GM23338 (cell line): ENCODE results near the gene KCNT1. TPM values are rescaled to one million over a fixed set of nuclear protein-coding genes. Genes with fewer than 3 reads are reported as not detected.

Experiments used
- ATAC-seq: fragments of 200-7000 bp; cut with Tn5 transposase; 3 replicates; pipeline ENCODE4 v1.9.1; 2020
- DNase-seq: peaks from one replicate; pipeline ENCODE4 v3.0.0-alpha.2; 2015; ENCODE audit warnings: low spot score
- H2AFZ ChIP-seq: fragments of 200-600 bp; sonication (generic); 2 replicates; pipeline ENCODE4 v1.8.0; 2016; ENCODE audit warnings: antibody characterized with exemption, mild to moderate bottlenecking, moderate library complexity
- H3F3A ChIP-seq: fragments of 200-600 bp; sonication (generic); replicated peaks from 2 replicates; pipeline ENCODE4 v1.8.0; 2017; ENCODE audit warnings: antibody characterized with exemption, mixed run types, low read depth
- H3K27ac ChIP-seq: fragments of 200-600 bp; sonication (generic); 2 replicates; pipeline ENCODE4 v1.6.1; 2016; ENCODE audit warnings: low read depth
- H3K27me3 ChIP-seq: fragments of 200-600 bp; sonication (generic); 2 replicates; pipeline ENCODE4 v1.8.0; 2016; ENCODE audit warnings: mild to moderate bottlenecking, mixed run types, moderate library complexity; ENCODE audit not compliant: insufficient read depth
- H3K36me3 ChIP-seq: fragments of 200-600 bp; sonication (generic); 2 replicates; pipeline ENCODE4 v1.8.0; 2016; ENCODE audit warnings: mild to moderate bottlenecking; ENCODE audit not compliant: insufficient read depth
- H3K4me1 ChIP-seq: fragments of 200-600 bp; sonication (generic); 2 replicates; pipeline ENCODE4 v1.8.0; 2016; ENCODE audit warnings: mild to moderate bottlenecking, moderate library complexity; ENCODE audit not compliant: insufficient read depth
- H3K4me2 ChIP-seq: fragments of 200-600 bp; sonication (generic); 2 replicates; pipeline ENCODE4 v1.7.1; 2017; ENCODE audit warnings: mixed run types
- H3K4me3 ChIP-seq: fragments of 200-600 bp; sonication (generic); 2 replicates; pipeline ENCODE4 v1.6.1; 2016; ENCODE audit warnings: mixed run types
- H3K79me2 ChIP-seq: fragments of 200-600 bp; sonication (generic); replicated peaks from 2 replicates; pipeline ENCODE4 v1.8.0; 2017; ENCODE audit warnings: mild to moderate bottlenecking; ENCODE audit not compliant: insufficient read depth
- H3K9me2 ChIP-seq: fragments of 200-600 bp; sonication (generic); 2 replicates; pipeline ENCODE4 v1.8.0; 2017; ENCODE audit not compliant: insufficient read depth
- H4K20me1 ChIP-seq: fragments of 200-600 bp; sonication (generic); replicated peaks from 2 replicates; pipeline ENCODE4 v1.8.0; 2017; ENCODE audit warnings: mild to moderate bottlenecking; ENCODE audit not compliant: insufficient read depth
- H3K27ac Mint-ChIP-seq: 2 replicates; pipeline ENCODE4 v1.8.0; 2020; ENCODE audit warnings: inconsistent platforms, mild to moderate bottlenecking, moderate library complexity, mixed read lengths
- H3K27me3 Mint-ChIP-seq: 3 replicates; pipeline ENCODE4 v1.8.0; 2022; ENCODE audit warnings: low read depth, mild to moderate bottlenecking, moderate library complexity, mixed read lengths, inconsistent platforms; ENCODE audit not compliant: insufficient read depth, poor library complexity
- H3K36me3 Mint-ChIP-seq: 3 replicates; pipeline ENCODE4 v1.8.0; 2021; ENCODE audit warnings: low read depth, mild to moderate bottlenecking, inconsistent platforms, moderate library complexity, mixed read lengths
- H3K4me1 Mint-ChIP-seq: 3 replicates; pipeline ENCODE4 v1.8.0; 2020; ENCODE audit warnings: mild to moderate bottlenecking, inconsistent platforms, mixed read lengths
- H3K4me3 Mint-ChIP-seq: 3 replicates; pipeline ENCODE4 v1.8.0; 2021; ENCODE audit warnings: moderate library complexity, mild to moderate bottlenecking, inconsistent platforms, mixed read lengths
- H3K9me3 Mint-ChIP-seq: 3 replicates; pipeline ENCODE4 v1.8.0; 2020; ENCODE audit warnings: moderate library complexity, mild to moderate bottlenecking, inconsistent platforms, mixed read lengths
- CREB1 ChIP-seq: fragments of 250-450 bp; sonication (Bioruptor Pico); IDR thresholded peaks from 2 replicates; pipeline ENCODE4 v1.5.0; 2020; ENCODE audit warnings: low read depth, mild to moderate bottlenecking, moderate library complexity
- EZH2 ChIP-seq: fragments of 200-600 bp; sonication (generic); IDR thresholded peaks from one replicate; pipeline ENCODE4 v1.8.0; 2017; ENCODE audit warnings: antibody characterized with exemption, mild to moderate bottlenecking, low read depth; ENCODE audit not compliant: unreplicated experiment
- EZH2phosphoT487 ChIP-seq: fragments of 200-600 bp; sonication (generic); IDR thresholded peaks from one replicate; pipeline ENCODE4 v1.8.1; 2018; ENCODE audit warnings: antibody characterized with exemption; ENCODE audit not compliant: unreplicated experiment
- JUNB ChIP-seq: IDR thresholded peaks from one replicate; pipeline ENCODE4 v1.6.1; 2016; ENCODE audit warnings: antibody characterized with exemption; ENCODE audit not compliant: unreplicated experiment
- NANOG ChIP-seq: IDR thresholded peaks from 2 replicates; pipeline ENCODE4 v1.6.1; 2016; ENCODE audit warnings: antibody characterized with exemption, borderline replicate concordance
- POLR2AphosphoS5 ChIP-seq: IDR thresholded peaks from 2 replicates; pipeline ENCODE4 v1.6.1; 2016; ENCODE audit warnings: antibody characterized with exemption, low read depth
- STAT1 ChIP-seq: IDR thresholded peaks from one replicate; pipeline ENCODE4 v1.6.1; 2016; ENCODE audit warnings: antibody characterized with exemption; ENCODE audit not compliant: unreplicated experiment
- ZNF114 ChIP-seq: fragments of 250-450 bp; sonication (Bioruptor Pico); IDR thresholded peaks from 2 replicates; pipeline ENCODE4 v1.5.0; 2020; ENCODE audit warnings: mild to moderate bottlenecking, moderate library complexity
- ZNF331 ChIP-seq: fragments of 250-450 bp; sonication (Bioruptor Pico); IDR thresholded peaks from 2 replicates; pipeline ENCODE4 v1.5.0; 2020; ENCODE audit warnings: low read depth, mild to moderate bottlenecking, moderate library complexity
- polyA plus RNA-seq: library from polyadenylated mRNA; unstranded; fragments of >200 nt; fragmentation: Nextera tagmentation; extraction: Ambion mirVana; gene quantifications from 2 replicates; pipeline ENCODE4 v1.2.1, GENCODE V29; 2016
- total RNA-seq: library from RNA; depleted of rRNA; stranded (reverse); fragments of >200 nt; shearing (Covaris generic); gene quantifications from 2 replicates; pipeline ENCODE4 v1.2.3, GENCODE V29; 2014
- TF ChIP-seq, protein P1 (sequence below): IDR thresholded peaks from 2 replicates; pipeline ENCODE4 v1.6.1; 2016; ENCODE audit warnings: antibody characterized with exemption
- TF ChIP-seq, protein P2 (sequence below): IDR thresholded peaks from one replicate; pipeline ENCODE4 v1.6.1; 2018; ENCODE audit warnings: antibody characterized with exemption; ENCODE audit not compliant: unreplicated experiment
- TF ChIP-seq, protein P3 (sequence below): fragments of 250-450 bp; sonication (Bioruptor Pico); IDR thresholded peaks from 2 replicates; pipeline ENCODE4 v1.5.0; 2020; ENCODE audit warnings: mild to moderate bottlenecking, moderate library complexity
- TF ChIP-seq, protein P4 (sequence below), 2 experiments: fragments of 200-600 bp in 1 of 2; sonication (generic) in 1 of 2; conservative IDR thresholded peaks; 2 replicates each; pipeline versions ENCODE4 v1.5.1 to v1.6.1; 2016 to 2017; ENCODE audit warnings: antibody characterized with exemption in 2 of 2, low read depth in 2 of 2, mild to moderate bottlenecking in 2 of 2, moderate library complexity in 1 of 2

The KCNT1 gene
- total and polyA plus RNA-seq, 2 experiments from 2014 or later: 0.05 to 0.28 TPM

DNA sequence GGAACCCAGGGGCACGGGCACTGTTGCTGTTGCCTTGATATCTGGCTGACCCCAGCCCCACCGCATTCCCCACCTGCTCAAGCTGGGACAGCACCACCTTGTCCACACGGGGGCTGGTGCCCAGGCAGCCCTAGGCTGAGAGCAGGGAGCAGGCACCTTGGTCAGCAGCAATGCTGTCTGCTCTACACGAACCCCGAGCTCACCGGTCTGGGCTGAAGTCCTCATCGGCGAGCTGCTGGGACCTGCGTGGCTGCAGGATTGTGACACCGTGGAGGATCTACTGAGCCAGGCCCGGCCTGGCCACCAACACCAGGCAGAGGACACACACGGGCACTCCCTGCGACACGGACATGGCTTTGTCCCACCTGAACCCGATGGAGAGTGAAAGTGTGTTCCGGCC, 78.1 kb downstream of the KCNT1 start:
- H3K27ac ChIP-seq: no peak overlapping the region
- DNase-seq: no peak
- ATAC-seq: peak; percentile 15; the same call in 1 of the 3 replicates
- no peak overlapping the region for H3K4me2 ChIP-seq
- no peak overlapping the region for H2AFZ ChIP-seq
- Mint-ChIP-seq H3K27ac (no peak overlapping the region), H3K4me1 (no peaks in the 10 kb centered on the region), H3K4me3 (no peak overlapping the region), H3K27me3 (peaks cover 7% of the 10 kb centered on the region), H3K9me3 (no peaks in the 10 kb centered on the region), H3K36me3 (no peaks in the 10 kb centered on the region)
- H3K4me3 ChIP-seq: no peak overlapping the region
- no peaks in the 10 kb centered on the region for H3K79me2 ChIP-seq
- H4K20me1 ChIP-seq: no peaks in the 10 kb centered on the region
- H3K36me3 ChIP-seq: no peaks in the 10 kb centered on the region
- H3K9me2 ChIP-seq: no peaks in the 10 kb centered on the region
- H3K4me1 ChIP-seq: no peaks in the 10 kb centered on the region
- no peaks in the 10 kb centered on the region for H3K27me3 ChIP-seq
- H3F3A ChIP-seq: no peaks in the 10 kb centered on the region
- TF ChIP-seq POLR2AphosphoS5 (no peak), JUNB (no peak), NANOG (no peak), CREB1 (CRISPR knock-in tag) (no peak), EZH2phosphoT487 (no peak), STAT1 (no peak), EZH2 (no peak), ZNF331 (CRISPR knock-in tag) (no peak), ZNF114 (CRISPR knock-in tag) (no peak)
- TF ChIP-seq, protein P1, sequence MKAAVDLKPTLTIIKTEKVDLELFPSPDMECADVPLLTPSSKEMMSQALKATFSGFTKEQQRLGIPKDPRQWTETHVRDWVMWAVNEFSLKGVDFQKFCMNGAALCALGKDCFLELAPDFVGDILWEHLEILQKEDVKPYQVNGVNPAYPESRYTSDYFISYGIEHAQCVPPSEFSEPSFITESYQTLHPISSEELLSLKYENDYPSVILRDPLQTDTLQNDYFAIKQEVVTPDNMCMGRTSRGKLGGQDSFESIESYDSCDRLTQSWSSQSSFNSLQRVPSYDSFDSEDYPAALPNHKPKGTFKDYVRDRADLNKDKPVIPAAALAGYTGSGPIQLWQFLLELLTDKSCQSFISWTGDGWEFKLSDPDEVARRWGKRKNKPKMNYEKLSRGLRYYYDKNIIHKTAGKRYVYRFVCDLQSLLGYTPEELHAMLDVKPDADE: no peak
- TF ChIP-seq, protein P2, sequence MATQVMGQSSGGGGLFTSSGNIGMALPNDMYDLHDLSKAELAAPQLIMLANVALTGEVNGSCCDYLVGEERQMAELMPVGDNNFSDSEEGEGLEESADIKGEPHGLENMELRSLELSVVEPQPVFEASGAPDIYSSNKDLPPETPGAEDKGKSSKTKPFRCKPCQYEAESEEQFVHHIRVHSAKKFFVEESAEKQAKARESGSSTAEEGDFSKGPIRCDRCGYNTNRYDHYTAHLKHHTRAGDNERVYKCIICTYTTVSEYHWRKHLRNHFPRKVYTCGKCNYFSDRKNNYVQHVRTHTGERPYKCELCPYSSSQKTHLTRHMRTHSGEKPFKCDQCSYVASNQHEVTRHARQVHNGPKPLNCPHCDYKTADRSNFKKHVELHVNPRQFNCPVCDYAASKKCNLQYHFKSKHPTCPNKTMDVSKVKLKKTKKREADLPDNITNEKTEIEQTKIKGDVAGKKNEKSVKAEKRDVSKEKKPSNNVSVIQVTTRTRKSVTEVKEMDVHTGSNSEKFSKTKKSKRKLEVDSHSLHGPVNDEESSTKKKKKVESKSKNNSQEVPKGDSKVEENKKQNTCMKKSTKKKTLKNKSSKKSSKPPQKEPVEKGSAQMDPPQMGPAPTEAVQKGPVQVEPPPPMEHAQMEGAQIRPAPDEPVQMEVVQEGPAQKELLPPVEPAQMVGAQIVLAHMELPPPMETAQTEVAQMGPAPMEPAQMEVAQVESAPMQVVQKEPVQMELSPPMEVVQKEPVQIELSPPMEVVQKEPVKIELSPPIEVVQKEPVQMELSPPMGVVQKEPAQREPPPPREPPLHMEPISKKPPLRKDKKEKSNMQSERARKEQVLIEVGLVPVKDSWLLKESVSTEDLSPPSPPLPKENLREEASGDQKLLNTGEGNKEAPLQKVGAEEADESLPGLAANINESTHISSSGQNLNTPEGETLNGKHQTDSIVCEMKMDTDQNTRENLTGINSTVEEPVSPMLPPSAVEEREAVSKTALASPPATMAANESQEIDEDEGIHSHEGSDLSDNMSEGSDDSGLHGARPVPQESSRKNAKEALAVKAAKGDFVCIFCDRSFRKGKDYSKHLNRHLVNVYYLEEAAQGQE: no peak
- TF ChIP-seq, protein P3, sequence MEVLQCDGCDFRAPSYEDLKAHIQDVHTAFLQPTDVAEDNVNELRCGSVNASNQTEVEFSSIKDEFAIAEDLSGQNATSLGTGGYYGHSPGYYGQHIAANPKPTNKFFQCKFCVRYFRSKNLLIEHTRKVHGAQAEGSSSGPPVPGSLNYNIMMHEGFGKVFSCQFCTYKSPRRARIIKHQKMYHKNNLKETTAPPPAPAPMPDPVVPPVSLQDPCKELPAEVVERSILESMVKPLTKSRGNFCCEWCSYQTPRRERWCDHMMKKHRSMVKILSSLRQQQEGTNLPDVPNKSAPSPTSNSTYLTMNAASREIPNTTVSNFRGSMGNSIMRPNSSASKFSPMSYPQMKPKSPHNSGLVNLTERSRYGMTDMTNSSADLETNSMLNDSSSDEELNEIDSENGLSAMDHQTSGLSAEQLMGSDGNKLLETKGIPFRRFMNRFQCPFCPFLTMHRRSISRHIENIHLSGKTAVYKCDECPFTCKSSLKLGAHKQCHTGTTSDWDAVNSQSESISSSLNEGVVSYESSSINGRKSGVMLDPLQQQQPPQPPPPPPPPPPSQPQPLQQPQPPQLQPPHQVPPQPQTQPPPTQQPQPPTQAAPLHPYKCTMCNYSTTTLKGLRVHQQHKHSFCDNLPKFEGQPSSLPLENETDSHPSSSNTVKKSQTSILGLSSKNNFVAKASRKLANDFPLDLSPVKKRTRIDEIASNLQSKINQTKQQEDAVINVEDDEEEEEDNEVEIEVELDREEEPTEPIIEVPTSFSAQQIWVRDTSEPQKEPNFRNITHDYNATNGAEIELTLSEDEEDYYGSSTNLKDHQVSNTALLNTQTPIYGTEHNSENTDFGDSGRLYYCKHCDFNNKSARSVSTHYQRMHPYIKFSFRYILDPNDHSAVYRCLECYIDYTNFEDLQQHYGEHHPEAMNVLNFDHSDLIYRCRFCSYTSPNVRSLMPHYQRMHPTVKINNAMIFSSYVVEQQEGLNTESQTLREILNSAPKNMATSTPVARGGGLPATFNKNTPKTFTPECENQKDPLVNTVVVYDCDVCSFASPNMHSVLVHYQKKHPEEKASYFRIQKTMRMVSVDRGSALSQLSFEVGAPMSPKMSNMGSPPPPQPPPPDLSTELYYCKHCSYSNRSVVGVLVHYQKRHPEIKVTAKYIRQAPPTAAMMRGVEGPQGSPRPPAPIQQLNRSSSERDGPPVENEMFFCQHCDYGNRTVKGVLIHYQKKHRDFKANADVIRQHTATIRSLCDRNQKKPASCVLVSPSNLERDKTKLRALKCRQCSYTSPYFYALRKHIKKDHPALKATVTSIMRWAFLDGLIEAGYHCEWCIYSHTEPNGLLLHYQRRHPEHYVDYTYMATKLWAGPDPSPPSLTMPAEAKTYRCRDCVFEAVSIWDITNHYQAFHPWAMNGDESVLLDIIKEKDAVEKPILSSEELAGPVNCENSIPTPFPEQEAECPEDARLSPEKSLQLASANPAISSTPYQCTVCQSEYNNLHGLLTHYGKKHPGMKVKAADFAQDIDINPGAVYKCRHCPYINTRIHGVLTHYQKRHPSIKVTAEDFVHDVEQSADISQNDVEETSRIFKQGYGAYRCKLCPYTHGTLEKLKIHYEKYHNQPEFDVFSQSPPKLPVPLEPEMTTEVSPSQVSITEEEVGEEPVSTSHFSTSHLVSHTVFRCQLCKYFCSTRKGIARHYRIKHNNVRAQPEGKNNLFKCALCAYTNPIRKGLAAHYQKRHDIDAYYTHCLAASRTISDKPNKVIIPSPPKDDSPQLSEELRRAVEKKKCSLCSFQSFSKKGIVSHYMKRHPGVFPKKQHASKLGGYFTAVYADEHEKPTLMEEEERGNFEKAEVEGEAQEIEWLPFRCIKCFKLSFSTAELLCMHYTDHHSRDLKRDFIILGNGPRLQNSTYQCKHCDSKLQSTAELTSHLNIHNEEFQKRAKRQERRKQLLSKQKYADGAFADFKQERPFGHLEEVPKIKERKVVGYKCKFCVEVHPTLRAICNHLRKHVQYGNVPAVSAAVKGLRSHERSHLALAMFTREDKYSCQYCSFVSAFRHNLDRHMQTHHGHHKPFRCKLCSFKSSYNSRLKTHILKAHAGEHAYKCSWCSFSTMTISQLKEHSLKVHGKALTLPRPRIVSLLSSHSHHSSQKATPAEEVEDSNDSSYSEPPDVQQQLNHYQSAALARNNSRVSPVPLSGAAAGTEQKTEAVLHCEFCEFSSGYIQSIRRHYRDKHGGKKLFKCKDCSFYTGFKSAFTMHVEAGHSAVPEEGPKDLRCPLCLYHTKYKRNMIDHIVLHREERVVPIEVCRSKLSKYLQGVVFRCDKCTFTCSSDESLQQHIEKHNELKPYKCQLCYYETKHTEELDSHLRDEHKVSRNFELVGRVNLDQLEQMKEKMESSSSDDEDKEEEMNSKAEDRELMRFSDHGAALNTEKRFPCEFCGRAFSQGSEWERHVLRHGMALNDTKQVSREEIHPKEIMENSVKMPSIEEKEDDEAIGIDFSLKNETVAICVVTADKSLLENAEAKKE: no peak
- TF ChIP-seq, protein P4, sequence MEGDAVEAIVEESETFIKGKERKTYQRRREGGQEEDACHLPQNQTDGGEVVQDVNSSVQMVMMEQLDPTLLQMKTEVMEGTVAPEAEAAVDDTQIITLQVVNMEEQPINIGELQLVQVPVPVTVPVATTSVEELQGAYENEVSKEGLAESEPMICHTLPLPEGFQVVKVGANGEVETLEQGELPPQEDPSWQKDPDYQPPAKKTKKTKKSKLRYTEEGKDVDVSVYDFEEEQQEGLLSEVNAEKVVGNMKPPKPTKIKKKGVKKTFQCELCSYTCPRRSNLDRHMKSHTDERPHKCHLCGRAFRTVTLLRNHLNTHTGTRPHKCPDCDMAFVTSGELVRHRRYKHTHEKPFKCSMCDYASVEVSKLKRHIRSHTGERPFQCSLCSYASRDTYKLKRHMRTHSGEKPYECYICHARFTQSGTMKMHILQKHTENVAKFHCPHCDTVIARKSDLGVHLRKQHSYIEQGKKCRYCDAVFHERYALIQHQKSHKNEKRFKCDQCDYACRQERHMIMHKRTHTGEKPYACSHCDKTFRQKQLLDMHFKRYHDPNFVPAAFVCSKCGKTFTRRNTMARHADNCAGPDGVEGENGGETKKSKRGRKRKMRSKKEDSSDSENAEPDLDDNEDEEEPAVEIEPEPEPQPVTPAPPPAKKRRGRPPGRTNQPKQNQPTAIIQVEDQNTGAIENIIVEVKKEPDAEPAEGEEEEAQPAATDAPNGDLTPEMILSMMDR (conservative IDR thresholded peaks at IDR 0.05; ENCODE audit: low read depth in 2 of 2): no peak
